Endothelial cell of umbilical vein (primary cell): ENCODE results near the gene CAMTA1. TPM values are rescaled to one million over a fixed set of nuclear protein-coding genes. Genes with fewer than 3 reads are reported as not detected.

Source experiments
- BruUV-seq: library from RNA; stranded (reverse); fragments of 400-500 nt; replicated peaks from 2 replicates; lab custom pipeline; 2021; lab: Mats Ljungman, UMichigan
- CTCF ChIA-PET: fragments of 300-600, 350-600 bp; sonication (Branson Sonifier 250); formaldehyde crosslinking; loops from one replicate; lab custom pipeline; 2021; ENCODE audit warnings: antibody characterized with exemption, inconsistent platforms; lab: Charles Lee
- POLR2A ChIA-PET: fragments of 300-600, 350-600 bp; sonication (Branson Sonifier 250); formaldehyde crosslinking; loops from one replicate; lab custom pipeline; 2021; ENCODE audit warnings: antibody characterized with exemption, inconsistent platforms; lab: Charles Lee
- DNase-seq: peaks from one replicate; pipeline ENCODE4 v3.0.0-alpha.2; 2011; ENCODE audit warnings: low read depth, low spot score
- FAIRE-seq: peaks from 2 replicates; lab custom pipeline; 2011; peaks lifted over from hg19 to GRCh38; lab: Jason Lieb, UNC
- H2AFZ ChIP-seq: 2 replicates; pipeline ENCODE4 v1.6.0; 2012; ENCODE audit warnings: low read depth, low read length, control low read depth, inconsistent platforms
- H3K27ac ChIP-seq: 2 replicates; pipeline ENCODE4 v1.5.1; 2011; ENCODE audit warnings: low read depth, mild to moderate bottlenecking, control low read depth, low read length, moderate library complexity; ENCODE audit not compliant: insufficient read depth
- H3K27me3 ChIP-seq, 2 experiments: 2 replicates each; pipeline versions ENCODE4 v1.6.0 to v1.6.1; 2011; ENCODE audit warnings: low read length in 2 of 2, mixed read lengths in 1 of 2; ENCODE audit not compliant: control insufficient read depth in 2 of 2, insufficient read depth in 2 of 2
- H3K36me3 ChIP-seq, 2 experiments: 2 replicates in 1 of 2; 3 replicates in 1 of 2; pipeline ENCODE4 v1.5.1; 2011; ENCODE audit warnings: low read length in 2 of 2, mild to moderate bottlenecking in 1 of 2, moderate library complexity in 1 of 2; ENCODE audit not compliant: control insufficient read depth in 2 of 2, insufficient read depth in 2 of 2; ENCODE audit errors: extremely low read depth in 1 of 2
- H3K4me1 ChIP-seq: 3 replicates; pipeline ENCODE4 v1.5.1; 2011; ENCODE audit warnings: mild to moderate bottlenecking, low read length; ENCODE audit not compliant: control insufficient read depth, insufficient read depth; ENCODE audit errors: extremely low read depth
- H3K4me2 ChIP-seq: 2 replicates; pipeline ENCODE4 v1.6.1; 2011; ENCODE audit warnings: low read length, control low read depth, mixed read lengths; ENCODE audit not compliant: insufficient read depth
- H3K4me3 ChIP-seq, 3 experiments: fragments of 200-600 bp in 1 of 3; sonication (generic), shearing (Covaris generic) in 1 of 3; replicated peaks in 1 of 3; 2 replicates each; pipeline ENCODE4 v1.5.1; 2011 to 2016; ENCODE audit warnings: control low read depth in 3 of 3, low read length in 3 of 3, mild to moderate bottlenecking in 2 of 3, inconsistent platforms in 1 of 3, low read depth in 1 of 3, moderate library complexity in 1 of 3; ENCODE audit not compliant: insufficient read depth in 1 of 3
- H3K79me2 ChIP-seq: 2 replicates; pipeline ENCODE4 v1.6.0; 2012; ENCODE audit warnings: low read length, inconsistent platforms; ENCODE audit not compliant: control insufficient read depth, insufficient read depth
- H3K9ac ChIP-seq: replicated peaks from 2 replicates; pipeline ENCODE3; 2011; ENCODE audit warnings: low read length, control low read depth; ENCODE audit not compliant: insufficient read depth; ENCODE audit errors: extremely low read depth
- H3K9me1 ChIP-seq: replicated peaks from 3 replicates; pipeline ENCODE4 v1.6.0; 2011; ENCODE audit warnings: mild to moderate bottlenecking, low read length; ENCODE audit not compliant: control insufficient read depth, insufficient read depth; ENCODE audit errors: extremely low read depth
- H3K9me3 ChIP-seq: replicated peaks from 2 replicates; pipeline ENCODE4 v1.5.1; 2012; ENCODE audit warnings: low read length, inconsistent platforms; ENCODE audit not compliant: control insufficient read depth, insufficient read depth
- H4K20me1 ChIP-seq: replicated peaks from 2 replicates; pipeline ENCODE3; 2011; ENCODE audit warnings: mild to moderate bottlenecking, low read length; ENCODE audit not compliant: control insufficient read depth, insufficient read depth; ENCODE audit errors: extremely low read depth
- CTCF ChIP-seq, 2 donors: IDR thresholded peaks; 1 replicate in 1 of 2; 2 replicates in 1 of 2; pipeline ENCODE4 v1.5.1; 2011; ENCODE audit warnings: low read length in 2 of 2, mild to moderate bottlenecking in 2 of 2, moderate library complexity in 2 of 2, control low read depth in 1 of 2, inconsistent platforms in 1 of 2, low read depth in 1 of 2; ENCODE audit not compliant: insufficient read depth in 1 of 2; ENCODE audit errors: extremely low read depth in 1 of 2
- EZH2 ChIP-seq: IDR thresholded peaks from 2 replicates; pipeline ENCODE4 v1.6.1; 2012; ENCODE audit warnings: borderline replicate concordance, low read depth, mild to moderate bottlenecking, moderate library complexity, low read length, inconsistent platforms; ENCODE audit not compliant: severe bottlenecking
- FOS ChIP-seq: IDR thresholded peaks from 2 replicates; pipeline ENCODE4 v1.6.1; 2011; ENCODE audit warnings: mild to moderate bottlenecking, low read length, moderate library complexity, borderline replicate concordance; ENCODE audit not compliant: insufficient read depth
- GATA2 ChIP-seq: IDR thresholded peaks from 2 replicates; pipeline ENCODE4 v1.7.0; 2011; ENCODE audit warnings: low read depth, mild to moderate bottlenecking, moderate library complexity, mixed read lengths, low read length; ENCODE audit not compliant: insufficient read length, insufficient read depth
- JUN ChIP-seq: IDR thresholded peaks from 2 replicates; pipeline ENCODE4 v1.6.1; 2011; ENCODE audit warnings: borderline replicate concordance, low read depth; ENCODE audit not compliant: insufficient read length, insufficient read depth
- MAX ChIP-seq: IDR thresholded peaks from 2 replicates; pipeline ENCODE4 v1.6.1; 2011; ENCODE audit not compliant: insufficient read depth, insufficient read length
- MYC ChIP-seq: IDR thresholded peaks from one replicate; pipeline ENCODE4 v1.6.1; 2011; ENCODE audit warnings: mild to moderate bottlenecking, low read depth, low read length
- POLR2A ChIP-seq: IDR thresholded peaks from 2 replicates; pipeline ENCODE4 v1.6.1; 2012; ENCODE audit warnings: low read depth, mild to moderate bottlenecking, control low read depth, low read length
- POLR2AphosphoS5 ChIP-seq: IDR thresholded peaks from 2 replicates; pipeline ENCODE4 v1.6.1; 2012; ENCODE audit warnings: low read depth, mild to moderate bottlenecking, control low read depth, low read length, moderate library complexity; ENCODE audit not compliant: insufficient read depth
- dilution Hi-C: fragments of 300-500 bp; cut with MboI; formaldehyde crosslinking; loops from one replicate; pipeline ENCODE4 v1.15.0; 2019; ENCODE audit warnings: low sequenced_read_pairs; ENCODE audit not compliant: extremely low pct_ligation_motif_present
- intact Hi-C: fragments of 100-400 bp; cut with micrococcal nuclease; formaldehyde crosslinking; loops from one replicate; pipeline ENCODE4 v1.10.0; 2022
- polyA plus RNA-seq, 4 experiments: library from polyadenylated mRNA; depleted of rRNA in 3 of 4; stranded (reverse) in 3 of 4; unstranded in 1 of 4; fragments of >200 nt; gene quantifications; 2 replicates each; pipeline versions ENCODE4 v1.2.1 to v1.2.3, GENCODE V29; 2011 to 2012; ENCODE audit warnings: missing spikeins in 1 of 4
- total RNA-seq: library from RNA; stranded (reverse); gene quantifications from 2 replicates; pipeline ENCODE4 v1.2.3, GENCODE V29; 2021

CAMTA1 gene
- total and polyA plus RNA-seq, 2 donors (not counting 3 experiments of a cell fraction or from before 2014, with no cell fraction given) = 50.8 to 92.7 TPM

GRCh38 chr1:6959491-6959890, 174.2 kb downstream of the CAMTA1 start:
- Histone ChIP-seq H3K9me1 (no peaks in the 10 kb centered on the region), H3K27me3 (peaks cover 0 to 6% of the 10 kb centered on the region in 2 experiments), H3K4me1 (no peaks in the 10 kb centered on the region), H3K4me3 (no peak overlapping the region), H3K36me3 (no peaks in the 10 kb centered on the region), H3K9me3 (no peaks in the 10 kb centered on the region), H3K4me2 (no peak overlapping the region), H2AFZ (no peak overlapping the region), H3K27ac (no peak overlapping the region), H3K79me2 (no peaks in the 10 kb centered on the region), H3K9ac (no peak overlapping the region), H4K20me1 (no peaks in the 10 kb centered on the region)
- no peak for FAIRE-seq
- no TSS peak for BruUV-seq
- ChIA-PET CTCF (interaction anchor here (2.0 to 2.6 kb wide), 3 partner anchors 47 to 111 kb away, joined by 4 to 9 read pairs (median 9); no protein-coding TSS in a partner anchor), POLR2A (no interaction called here)
- no peak for DNase-seq
- TF ChIP-seq MYC (no peak), JUN (no peak), MAX (no peak), POLR2A (no peak), GATA2 (no peak), CTCF (IDR thresholded peaks at IDR 0.05; ENCODE audit: extremely low read depth in 1 of 2, insufficient read depth in 1 of 2, low read depth in 1 of 2, low read length in 2 of 2) (no peak), FOS (no peak), POLR2AphosphoS5 (no peak), EZH2 (no peak)
- dilution Hi-C loops (no loop called here), intact Hi-C loops (no loop called here)
